ENCODE data around the gene CISD3. TPM values are rescaled to one million over a fixed set of nuclear protein-coding genes. Genes with fewer than 3 reads are reported as not detected.

CISD3 gene
- total and polyA plus RNA-seq, 2 experiments from 2014 or later = 0.94 to 8.9 TPM

- Histone ChIP-seq H2AFZ (no peak overlapping the region), H3K4me1 (ENCODE audit: insufficient read depth) (no peaks in the 10 kb centered on the region), H3K4me3 (no peak overlapping the region), H3F3A (replicated peaks; ENCODE audit: low read depth) (peaks cover 12% of the 10 kb centered on the region), H3K4me2 (no peak overlapping the region), H3K27me3 (ENCODE audit: insufficient read depth) (peaks cover 57% of the 10 kb centered on the region), H3K27ac (ENCODE audit: low read depth) (no peak overlapping the region), H3K9me2 (ENCODE audit: insufficient read depth) (no peaks in the 10 kb centered on the region), H4K20me1 (replicated peaks; ENCODE audit: insufficient read depth) (peaks cover 8% of the 10 kb centered on the region), H3K79me2 (replicated peaks; ENCODE audit: insufficient read depth) (no peaks in the 10 kb centered on the region), H3K36me3 (ENCODE audit: insufficient read depth) (no peaks in the 10 kb centered on the region)
- ATAC-seq = no peak
- H3K4me1 Mint-ChIP-seq = peaks cover 21% of the 10 kb centered on the region
- H3K36me3 Mint-ChIP-seq (ENCODE audit: low read depth) = no peaks in the 10 kb centered on the region; the same call in 2 of the 3 replicates
- peaks cover 60% of the 10 kb centered on the region for H3K27me3 Mint-ChIP-seq (ENCODE audit: insufficient read depth, low read depth, poor library complexity)
- no peak overlapping the region for H3K27ac Mint-ChIP-seq
- DNase-seq (ENCODE audit: low spot score) = no peak
- no peak overlapping the region; the same call in 2 of the 3 replicates for H3K4me3 Mint-ChIP-seq
- no peaks in the 10 kb centered on the region for H3K9me3 Mint-ChIP-seq
- TF ChIP-seq STAT1 (IDR thresholded peaks at IDR 0.05; ENCODE audit: unreplicated experiment) (no peak), ETS1 (IDR thresholded peaks at IDR 0.05) (no peak), ZNF114 (CRISPR knock-in tag; IDR thresholded peaks at IDR 0.05) (no peak)
- TF ChIP-seq, protein P1, sequence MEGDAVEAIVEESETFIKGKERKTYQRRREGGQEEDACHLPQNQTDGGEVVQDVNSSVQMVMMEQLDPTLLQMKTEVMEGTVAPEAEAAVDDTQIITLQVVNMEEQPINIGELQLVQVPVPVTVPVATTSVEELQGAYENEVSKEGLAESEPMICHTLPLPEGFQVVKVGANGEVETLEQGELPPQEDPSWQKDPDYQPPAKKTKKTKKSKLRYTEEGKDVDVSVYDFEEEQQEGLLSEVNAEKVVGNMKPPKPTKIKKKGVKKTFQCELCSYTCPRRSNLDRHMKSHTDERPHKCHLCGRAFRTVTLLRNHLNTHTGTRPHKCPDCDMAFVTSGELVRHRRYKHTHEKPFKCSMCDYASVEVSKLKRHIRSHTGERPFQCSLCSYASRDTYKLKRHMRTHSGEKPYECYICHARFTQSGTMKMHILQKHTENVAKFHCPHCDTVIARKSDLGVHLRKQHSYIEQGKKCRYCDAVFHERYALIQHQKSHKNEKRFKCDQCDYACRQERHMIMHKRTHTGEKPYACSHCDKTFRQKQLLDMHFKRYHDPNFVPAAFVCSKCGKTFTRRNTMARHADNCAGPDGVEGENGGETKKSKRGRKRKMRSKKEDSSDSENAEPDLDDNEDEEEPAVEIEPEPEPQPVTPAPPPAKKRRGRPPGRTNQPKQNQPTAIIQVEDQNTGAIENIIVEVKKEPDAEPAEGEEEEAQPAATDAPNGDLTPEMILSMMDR (conservative IDR thresholded peaks at IDR 0.05; ENCODE audit: low read depth in 2 of 2) = no peak
- TF ChIP-seq, protein P2, sequence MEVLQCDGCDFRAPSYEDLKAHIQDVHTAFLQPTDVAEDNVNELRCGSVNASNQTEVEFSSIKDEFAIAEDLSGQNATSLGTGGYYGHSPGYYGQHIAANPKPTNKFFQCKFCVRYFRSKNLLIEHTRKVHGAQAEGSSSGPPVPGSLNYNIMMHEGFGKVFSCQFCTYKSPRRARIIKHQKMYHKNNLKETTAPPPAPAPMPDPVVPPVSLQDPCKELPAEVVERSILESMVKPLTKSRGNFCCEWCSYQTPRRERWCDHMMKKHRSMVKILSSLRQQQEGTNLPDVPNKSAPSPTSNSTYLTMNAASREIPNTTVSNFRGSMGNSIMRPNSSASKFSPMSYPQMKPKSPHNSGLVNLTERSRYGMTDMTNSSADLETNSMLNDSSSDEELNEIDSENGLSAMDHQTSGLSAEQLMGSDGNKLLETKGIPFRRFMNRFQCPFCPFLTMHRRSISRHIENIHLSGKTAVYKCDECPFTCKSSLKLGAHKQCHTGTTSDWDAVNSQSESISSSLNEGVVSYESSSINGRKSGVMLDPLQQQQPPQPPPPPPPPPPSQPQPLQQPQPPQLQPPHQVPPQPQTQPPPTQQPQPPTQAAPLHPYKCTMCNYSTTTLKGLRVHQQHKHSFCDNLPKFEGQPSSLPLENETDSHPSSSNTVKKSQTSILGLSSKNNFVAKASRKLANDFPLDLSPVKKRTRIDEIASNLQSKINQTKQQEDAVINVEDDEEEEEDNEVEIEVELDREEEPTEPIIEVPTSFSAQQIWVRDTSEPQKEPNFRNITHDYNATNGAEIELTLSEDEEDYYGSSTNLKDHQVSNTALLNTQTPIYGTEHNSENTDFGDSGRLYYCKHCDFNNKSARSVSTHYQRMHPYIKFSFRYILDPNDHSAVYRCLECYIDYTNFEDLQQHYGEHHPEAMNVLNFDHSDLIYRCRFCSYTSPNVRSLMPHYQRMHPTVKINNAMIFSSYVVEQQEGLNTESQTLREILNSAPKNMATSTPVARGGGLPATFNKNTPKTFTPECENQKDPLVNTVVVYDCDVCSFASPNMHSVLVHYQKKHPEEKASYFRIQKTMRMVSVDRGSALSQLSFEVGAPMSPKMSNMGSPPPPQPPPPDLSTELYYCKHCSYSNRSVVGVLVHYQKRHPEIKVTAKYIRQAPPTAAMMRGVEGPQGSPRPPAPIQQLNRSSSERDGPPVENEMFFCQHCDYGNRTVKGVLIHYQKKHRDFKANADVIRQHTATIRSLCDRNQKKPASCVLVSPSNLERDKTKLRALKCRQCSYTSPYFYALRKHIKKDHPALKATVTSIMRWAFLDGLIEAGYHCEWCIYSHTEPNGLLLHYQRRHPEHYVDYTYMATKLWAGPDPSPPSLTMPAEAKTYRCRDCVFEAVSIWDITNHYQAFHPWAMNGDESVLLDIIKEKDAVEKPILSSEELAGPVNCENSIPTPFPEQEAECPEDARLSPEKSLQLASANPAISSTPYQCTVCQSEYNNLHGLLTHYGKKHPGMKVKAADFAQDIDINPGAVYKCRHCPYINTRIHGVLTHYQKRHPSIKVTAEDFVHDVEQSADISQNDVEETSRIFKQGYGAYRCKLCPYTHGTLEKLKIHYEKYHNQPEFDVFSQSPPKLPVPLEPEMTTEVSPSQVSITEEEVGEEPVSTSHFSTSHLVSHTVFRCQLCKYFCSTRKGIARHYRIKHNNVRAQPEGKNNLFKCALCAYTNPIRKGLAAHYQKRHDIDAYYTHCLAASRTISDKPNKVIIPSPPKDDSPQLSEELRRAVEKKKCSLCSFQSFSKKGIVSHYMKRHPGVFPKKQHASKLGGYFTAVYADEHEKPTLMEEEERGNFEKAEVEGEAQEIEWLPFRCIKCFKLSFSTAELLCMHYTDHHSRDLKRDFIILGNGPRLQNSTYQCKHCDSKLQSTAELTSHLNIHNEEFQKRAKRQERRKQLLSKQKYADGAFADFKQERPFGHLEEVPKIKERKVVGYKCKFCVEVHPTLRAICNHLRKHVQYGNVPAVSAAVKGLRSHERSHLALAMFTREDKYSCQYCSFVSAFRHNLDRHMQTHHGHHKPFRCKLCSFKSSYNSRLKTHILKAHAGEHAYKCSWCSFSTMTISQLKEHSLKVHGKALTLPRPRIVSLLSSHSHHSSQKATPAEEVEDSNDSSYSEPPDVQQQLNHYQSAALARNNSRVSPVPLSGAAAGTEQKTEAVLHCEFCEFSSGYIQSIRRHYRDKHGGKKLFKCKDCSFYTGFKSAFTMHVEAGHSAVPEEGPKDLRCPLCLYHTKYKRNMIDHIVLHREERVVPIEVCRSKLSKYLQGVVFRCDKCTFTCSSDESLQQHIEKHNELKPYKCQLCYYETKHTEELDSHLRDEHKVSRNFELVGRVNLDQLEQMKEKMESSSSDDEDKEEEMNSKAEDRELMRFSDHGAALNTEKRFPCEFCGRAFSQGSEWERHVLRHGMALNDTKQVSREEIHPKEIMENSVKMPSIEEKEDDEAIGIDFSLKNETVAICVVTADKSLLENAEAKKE (CRISPR knock-in tag; IDR thresholded peaks at IDR 0.05) = no peak
These were observed 32.9 kb upstream of the CISD3 start for GRCh38 chr17:38697061-38697820.
